ENCODE data around the gene TRIM62.

DNA sequence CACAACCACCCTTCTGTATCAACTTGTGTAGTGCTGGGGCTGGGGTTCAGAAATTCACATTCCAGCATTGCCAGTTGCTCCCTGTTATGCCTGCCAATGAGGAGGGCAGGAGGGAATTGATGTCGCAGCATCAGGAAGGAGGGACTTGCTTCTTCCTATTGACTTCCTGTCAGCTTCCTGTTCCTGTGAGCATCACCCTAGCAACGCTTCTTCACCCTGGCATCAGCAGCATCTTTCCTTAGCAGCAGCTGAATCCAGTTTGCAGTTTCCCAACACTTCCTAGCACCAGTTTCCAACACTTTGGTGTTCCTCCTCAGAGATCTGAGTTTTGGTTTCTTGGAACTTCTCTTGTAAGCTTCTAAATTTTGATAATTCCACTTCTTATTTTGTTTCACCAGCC lies 8.9 kb upstream of the TRIM62 start:
- TF ChIP-seq, protein P1, sequence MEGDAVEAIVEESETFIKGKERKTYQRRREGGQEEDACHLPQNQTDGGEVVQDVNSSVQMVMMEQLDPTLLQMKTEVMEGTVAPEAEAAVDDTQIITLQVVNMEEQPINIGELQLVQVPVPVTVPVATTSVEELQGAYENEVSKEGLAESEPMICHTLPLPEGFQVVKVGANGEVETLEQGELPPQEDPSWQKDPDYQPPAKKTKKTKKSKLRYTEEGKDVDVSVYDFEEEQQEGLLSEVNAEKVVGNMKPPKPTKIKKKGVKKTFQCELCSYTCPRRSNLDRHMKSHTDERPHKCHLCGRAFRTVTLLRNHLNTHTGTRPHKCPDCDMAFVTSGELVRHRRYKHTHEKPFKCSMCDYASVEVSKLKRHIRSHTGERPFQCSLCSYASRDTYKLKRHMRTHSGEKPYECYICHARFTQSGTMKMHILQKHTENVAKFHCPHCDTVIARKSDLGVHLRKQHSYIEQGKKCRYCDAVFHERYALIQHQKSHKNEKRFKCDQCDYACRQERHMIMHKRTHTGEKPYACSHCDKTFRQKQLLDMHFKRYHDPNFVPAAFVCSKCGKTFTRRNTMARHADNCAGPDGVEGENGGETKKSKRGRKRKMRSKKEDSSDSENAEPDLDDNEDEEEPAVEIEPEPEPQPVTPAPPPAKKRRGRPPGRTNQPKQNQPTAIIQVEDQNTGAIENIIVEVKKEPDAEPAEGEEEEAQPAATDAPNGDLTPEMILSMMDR (IDR thresholded peaks at IDR 0.05; ENCODE audit: insufficient read depth, low read length, poor library complexity, severe bottlenecking) = no peak
- no peak for TF ChIP-seq EZH2phosphoT487 (conservative IDR thresholded peaks at IDR 0.05; ENCODE audit: low read length)
